Measurements from ENCODE around the gene UAP1L1. TPM values are rescaled to one million over a fixed set of nuclear protein-coding genes. Genes with fewer than 3 reads are reported as not detected.

The UAP1L1 gene
- total RNA-seq, 2 experiments from 2014 or later: 20.2 to 21.9 TPM

- Mint-ChIP-seq H3K27me3 (no peaks in the 10 kb centered on the region), H3K36me3 (ENCODE audit: low read depth) (peaks cover 35% of the 10 kb centered on the region), H3K4me1 (peaks cover 45% of the 10 kb centered on the region), H3K27ac (no peak overlapping the region), H3K4me3 (no peak overlapping the region), H3K9me3 (no peaks in the 10 kb centered on the region)
- DNase-seq: no peak
- CTCF ChIA-PET: interaction anchor here (0.7 to 5.7 kb wide), 5 partner anchors 8 to 52 kb away, joined by 3 to 73 read pairs (median 3); partner anchors contain the start of genes FUT7 and SAPCD2
- POLR2A ChIA-PET: interaction anchor here (1.3 to 6.5 kb wide), 4 partner anchors 11 to 20 kb away, joined by 3 to 87 read pairs (median 18); partner anchors contain the start of gene SAPCD2
These were observed 7.2 kb downstream of the UAP1L1 start for GRCh38 chr9:137084526-137084925.

GRCh38 chr9:137085920-137086530 is 8.7 kb downstream of the UAP1L1 start:
- peak overlapping the region; percentile 85 for H3K27ac Mint-ChIP-seq
- ChIA-PET CTCF (interaction anchor here (0.6 to 5.7 kb wide), 19 partner anchors 10 to 685 kb away, joined by 3 to 73 read pairs (median 4); partner anchors contain the start of genes CYSRT1, NPDC1, RNF224 and SAPCD2), POLR2A (interaction anchor here (0.7 to 6.5 kb wide), 28 partner anchors 9 to 546 kb away, joined by 3 to 87 read pairs (median 5); partner anchors contain the start of genes ANAPC2, CLIC3, CYSRT1 and EXD3)
- peak overlapping the region; percentile 83 for H3K4me3 Mint-ChIP-seq
- H3K27me3 Mint-ChIP-seq: no peaks in the 10 kb centered on the region
- DNase-seq: peak; percentile 52
- no peaks in the 10 kb centered on the region for H3K9me3 Mint-ChIP-seq
- H3K36me3 Mint-ChIP-seq (ENCODE audit: low read depth): peaks cover 36% of the 10 kb centered on the region
- H3K4me1 Mint-ChIP-seq: peaks cover 43% of the 10 kb centered on the region

- ChIA-PET POLR2A (interaction anchor here (0.7 to 6.5 kb wide), 27 partner anchors 9 to 547 kb away, joined by 3 to 87 read pairs (median 5); partner anchors contain the start of genes ANAPC2, CLIC3, CYSRT1 and EXD3), CTCF (interaction anchor here (0.5 to 5.7 kb wide), 20 partner anchors 9 to 843 kb away, joined by 3 to 73 read pairs (median 4); partner anchors contain the start of genes CYSRT1, NPDC1, RNF224 and SAPCD2)
- Mint-ChIP-seq H3K4me3 (peak within 1 kb of the TSS; percentile 89), H3K27me3 (no peaks in the 10 kb centered on the region), H3K4me1 (peaks cover 46% of the 10 kb centered on the region), H3K9me3 (no peaks in the 10 kb centered on the region), H3K27ac (peak within 1 kb of the TSS; percentile 90), H3K36me3 (ENCODE audit: low read depth) (peaks cover 35% of the 10 kb centered on the region)
- peak; percentile 100 for DNase-seq
These were observed 9.5 kb downstream of the UAP1L1 start, which contains the start of gene MAN1B1 for GRCh38 chr9:137086531-137087408. MAN1B1 (plus strand) TSS chr9:137086985; CDS start chr9:137087000, 15 bp downstream.

GRCh38 chr9:137087409-137087925 is 10.2 kb downstream of the UAP1L1 start:
- ChIA-PET POLR2A (interaction anchor here (1.2 to 6.5 kb wide), 17 partner anchors 8 to 189 kb away, joined by 3 to 87 read pairs (median 11); partner anchors contain the start of genes ANAPC2, RNF208, RNF224 and SAPCD2), CTCF (interaction anchor here (0.6 to 5.7 kb wide), 13 partner anchors 9 to 149 kb away, joined by 3 to 73 read pairs (median 10); partner anchors contain the start of genes FUT7, NPDC1, RNF224 and SAPCD2)
- Mint-ChIP-seq H3K9me3 (no peaks in the 10 kb centered on the region), H3K27me3 (no peaks in the 10 kb centered on the region), H3K36me3 (ENCODE audit: low read depth) (peaks cover 32% of the 10 kb centered on the region), H3K4me1 (peaks cover 46% of the 10 kb centered on the region), H3K27ac (peak overlapping the region; percentile 90), H3K4me3 (peak overlapping the region; percentile 89)
- no peak for DNase-seq

- H3K36me3 Mint-ChIP-seq (ENCODE audit: low read depth): peaks cover 36% of the 10 kb centered on the region
- ChIA-PET CTCF (interaction anchor here (0.6 to 5.7 kb wide), 4 partner anchors 8 to 148 kb away, joined by 4 to 73 read pairs (median 38); partner anchors contain the start of genes FUT7 and SAPCD2), POLR2A (interaction anchor here (1.3 to 6.5 kb wide), 5 partner anchors 17 to 152 kb away, joined by 3 to 87 read pairs (median 5); partner anchors contain the start of genes ANAPC2, RNF224, SAPCD2 and SSNA1)
- no peaks in the 10 kb centered on the region for H3K9me3 Mint-ChIP-seq
- H3K4me3 Mint-ChIP-seq: peak overlapping the region; percentile 89
- peaks cover 46% of the 10 kb centered on the region for H3K4me1 Mint-ChIP-seq
- no peak for DNase-seq
- H3K27me3 Mint-ChIP-seq: no peaks in the 10 kb centered on the region
- H3K27ac Mint-ChIP-seq: peak overlapping the region; percentile 90
These were observed 10.8 kb downstream of the UAP1L1 start for GRCh38 chr9:137088121-137088520.

- Mint-ChIP-seq H3K36me3 (ENCODE audit: low read depth) (peaks cover 31% of the 10 kb centered on the region), H3K9me3 (no peaks in the 10 kb centered on the region), H3K4me3 (no peak overlapping the region), H3K4me1 (peaks cover 41% of the 10 kb centered on the region), H3K27ac (peak overlapping the region; percentile 18), H3K27me3 (no peaks in the 10 kb centered on the region)
- ChIA-PET POLR2A (interaction anchor here (1.7 kb wide), 1 partner anchor 151 kb away, joined by 5 read pairs; no protein-coding TSS in a partner anchor), CTCF (interaction anchor here (1.1 to 5.7 kb wide), 2 partner anchors 20 to 60 kb away, joined by 3 to 73 read pairs; partner anchors contain the start of gene SAPCD2)
- no peak for DNase-seq
These were observed 12.1 kb downstream of the UAP1L1 start for GRCh38 chr9:137089232-137089947.

- Mint-ChIP-seq H3K36me3 (ENCODE audit: low read depth) (peaks cover 40% of the 10 kb centered on the region), H3K27ac (peak overlapping the region; percentile 89), H3K4me3 (peak overlapping the region; percentile 62), H3K4me1 (peaks cover 21% of the 10 kb centered on the region), H3K9me3 (no peaks in the 10 kb centered on the region), H3K27me3 (no peaks in the 10 kb centered on the region)
- POLR2A ChIA-PET: interaction anchor here (0.5 to 2.5 kb wide), 20 partner anchors 10 to 733 kb away, joined by 3 to 32 read pairs (median 4); partner anchors contain the start of genes ANAPC2, DNLZ, DPP7 and MAN1B1
- CTCF ChIA-PET: interaction anchor here (0.6 to 3.2 kb wide), 32 partner anchors 9 to 369 kb away, joined by 3 to 70 read pairs (median 6); partner anchors contain the start of genes ANAPC2, CYSRT1, MAN1B1 and NPDC1
- peak; percentile 91 for DNase-seq
These were observed 18.6 kb downstream of the UAP1L1 start for GRCh38 chr9:137095664-137096517.

GRCh38 chr9:137096785-137097546 is 19.6 kb downstream of the UAP1L1 start:
- Mint-ChIP-seq H3K9me3 (peaks cover 4% of the 10 kb centered on the region), H3K4me1 (peaks cover 19% of the 10 kb centered on the region), H3K27me3 (no peaks in the 10 kb centered on the region), H3K27ac (peak overlapping the region; percentile 89), H3K36me3 (ENCODE audit: low read depth) (peaks cover 37% of the 10 kb centered on the region), H3K4me3 (peak overlapping the region; percentile 62)
- POLR2A ChIA-PET: interaction anchor here (0.5 to 2.5 kb wide), 6 partner anchors 16 to 262 kb away, joined by 3 to 28 read pairs (median 14); partner anchors contain the start of genes DPP7, SAPCD2 and TUBB4B
- no peak for DNase-seq
- CTCF ChIA-PET: interaction anchor here (1.7 to 3.2 kb wide), 7 partner anchors 11 to 140 kb away, joined by 9 to 70 read pairs (median 21); partner anchors contain the start of genes CYSRT1, MAN1B1, NPDC1 and RNF208

- POLR2A ChIA-PET: interaction anchor here (1.5 to 2.5 kb wide), 2 partner anchors 15 to 27 kb away, joined by 4 to 28 read pairs; partner anchors contain the start of genes DPP7 and SAPCD2
- CTCF ChIA-PET: interaction anchor here (3.2 kb wide), 1 partner anchor 12 kb away, joined by 70 read pairs; the partner anchor contains the start of gene MAN1B1
- no peak for DNase-seq
- H3K4me1 Mint-ChIP-seq: peaks cover 19% of the 10 kb centered on the region
- no peak overlapping the region for H3K27ac Mint-ChIP-seq
- H3K9me3 Mint-ChIP-seq: peaks cover 4% of the 10 kb centered on the region
- H3K36me3 Mint-ChIP-seq (ENCODE audit: low read depth): peaks cover 30% of the 10 kb centered on the region
- H3K4me3 Mint-ChIP-seq: no peak overlapping the region
- H3K27me3 Mint-ChIP-seq: no peaks in the 10 kb centered on the region
These were observed 20.6 kb downstream of the UAP1L1 start for GRCh38 chr9:137097761-137098462.
